Transverse colon (tissue), 4 donors: ENCODE measurements around the gene CELSR2. TPM values are rescaled to one million over a fixed set of nuclear protein-coding genes. Genes with fewer than 3 reads are reported as not detected.

ENCODE experiments used
- DNase-seq: peaks from one replicate; pipeline ENCODE4 v3.0.0-alpha.2; 2019
- H3K27ac ChIP-seq, 4 donors: fragments of 200-600 bp; sonication (generic); 2 replicates each; pipeline ENCODE4 v1.5.1; 2016 to 2018; ENCODE audit warnings: inconsistent platforms in 4 of 4
- H3K27me3 ChIP-seq: fragments of 200-600 bp; sonication (generic); 2 replicates; pipeline ENCODE4 v1.5.1; 2017; ENCODE audit warnings: inconsistent platforms
- H3K36me3 ChIP-seq, 4 donors: fragments of 200-600 bp; sonication (generic); 2 replicates each; pipeline ENCODE4 v1.5.1; 2017 to 2019; ENCODE audit warnings: inconsistent platforms in 4 of 4
- H3K4me1 ChIP-seq, 4 donors: fragments of 200-600 bp; sonication (generic); 2 replicates each; pipeline ENCODE4 v1.5.1; 2017 to 2020; ENCODE audit warnings: inconsistent platforms in 4 of 4
- H3K4me3 ChIP-seq, 4 donors: fragments of 200-600 bp; sonication (generic); 1 replicate in 1 of 4; 2 replicates in 3 of 4; pipeline versions ENCODE4 v1.5.1 to v1.6.1; 2017 to 2019; ENCODE audit warnings: inconsistent platforms in 4 of 4
- H3K9me3 ChIP-seq, 2 donors: fragments of 200-600 bp; sonication (generic); 2 replicates each; pipeline ENCODE4 v1.5.1; 2017 to 2019; ENCODE audit warnings: inconsistent platforms in 2 of 2
- EP300 ChIP-seq: sonication (generic); formaldehyde crosslinking; IDR thresholded peaks from one replicate; pipeline ENCODE4 v1.6.1; 2017; ENCODE audit warnings: antibody characterized with exemption, low read depth
- POLR2A ChIP-seq: fragments of 450-650 bp; IDR thresholded peaks from one replicate; pipeline ENCODE4 v1.6.1; 2016; ENCODE audit warnings: antibody characterized with exemption, mild to moderate bottlenecking, moderate library complexity
- POLR2AphosphoS5 ChIP-seq, 3 donors: sonication (generic); formaldehyde crosslinking; IDR thresholded peaks; one replicate each; pipeline ENCODE4 v1.6.1; 2016; ENCODE audit warnings: antibody characterized with exemption in 3 of 3
- WGBS, 2 donors: methylation state at CpG; one replicate each; pipeline ENCODE4 v1.1.5; 2018; ENCODE audit warnings: low coverage in 1 of 2; 5-methylcytosine and 5-hydroxymethylcytosine counted together
- in situ Hi-C, 4 donors: fragments of 200-750 bp; cut with MboI; loops; one replicate each; pipeline versions ENCODE4 v1.15.0 to v1.15.1; 2017; ENCODE audit warnings: low sequenced_read_pairs in 3 of 4, low pct_ligation_motif_present in 1 of 4, low pct_unique_long_range_greater_than_20kb in 1 of 4
- intact Hi-C: fragments of 100-400 bp; cut with DNase I; formaldehyde crosslinking; loops from one replicate; pipeline ENCODE4 v1.15.1; 2023; ENCODE audit warnings: low total_unique reads
- total RNA-seq, 4 donors: library from RNA; depleted of rRNA; stranded (reverse); fragments of >200 nt; gene quantifications; one replicate each; pipeline ENCODE4 v1.1.0, GENCODE V29; 2016
- TF ChIP-seq, protein P1 (sequence below), 5 experiments: fragments of 200-600 bp in 3 of 5; fragments of 450-650 bp in 2 of 5; sonication (generic) in 3 of 5; IDR thresholded peaks; 1 replicate in 2 of 5; 2 replicates in 3 of 5; pipeline ENCODE4 v1.5.1; 2016 to 2017; ENCODE audit warnings: antibody characterized with exemption in 5 of 5, inconsistent platforms in 3 of 5, mild to moderate bottlenecking in 2 of 5, moderate library complexity in 1 of 5

The CELSR2 gene
- total RNA-seq, 4 donors from 2014 or later, result 1.8 to 3.7 (median 3.2) TPM

DNA sequence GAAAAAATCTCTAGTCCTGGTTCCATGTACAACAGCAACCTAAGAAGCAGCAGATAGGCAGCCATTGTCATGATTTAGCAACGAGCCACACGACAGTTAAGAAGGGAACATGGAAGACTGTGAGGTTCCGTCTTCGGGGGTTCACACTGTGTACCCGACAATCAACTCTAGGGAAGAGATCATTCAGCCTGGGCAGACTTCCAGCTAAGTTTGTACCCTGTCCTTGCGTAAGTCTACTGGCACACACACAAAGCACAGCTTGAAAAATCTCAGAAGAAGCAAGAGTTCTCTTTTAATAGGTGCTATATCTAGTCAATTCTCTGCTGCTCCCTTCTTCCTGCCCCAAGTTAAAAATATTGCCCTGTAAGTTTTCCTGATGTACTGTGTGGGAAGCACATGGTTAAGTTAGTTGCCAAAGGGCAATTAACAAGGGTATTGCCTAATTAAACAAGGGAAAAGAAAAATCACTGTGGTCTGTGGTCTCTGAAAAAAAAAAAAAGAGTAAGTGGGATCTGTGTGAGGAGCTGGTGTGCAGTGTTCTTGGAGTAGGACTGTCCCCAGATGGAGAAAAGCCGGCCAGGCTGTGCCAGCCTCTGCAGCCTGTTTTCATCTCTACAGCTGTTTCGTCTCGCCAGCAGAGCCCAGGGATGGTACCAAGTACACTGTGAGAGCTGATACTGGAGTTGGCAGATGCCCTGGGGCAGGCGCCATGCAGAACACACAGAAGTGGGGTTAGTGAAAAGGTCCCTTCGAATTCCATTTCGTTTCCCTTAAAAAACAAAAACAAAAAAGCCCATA lies 63.8 kb downstream of the CELSR2 start:
- 77 to 79% methylated on average over 6 to 12 of the region's 12 CpGs for WGBS, 2 donors
- no peak overlapping the region for H3K4me3 ChIP-seq
- no peak for DNase-seq
- TF ChIP-seq, protein P1, sequence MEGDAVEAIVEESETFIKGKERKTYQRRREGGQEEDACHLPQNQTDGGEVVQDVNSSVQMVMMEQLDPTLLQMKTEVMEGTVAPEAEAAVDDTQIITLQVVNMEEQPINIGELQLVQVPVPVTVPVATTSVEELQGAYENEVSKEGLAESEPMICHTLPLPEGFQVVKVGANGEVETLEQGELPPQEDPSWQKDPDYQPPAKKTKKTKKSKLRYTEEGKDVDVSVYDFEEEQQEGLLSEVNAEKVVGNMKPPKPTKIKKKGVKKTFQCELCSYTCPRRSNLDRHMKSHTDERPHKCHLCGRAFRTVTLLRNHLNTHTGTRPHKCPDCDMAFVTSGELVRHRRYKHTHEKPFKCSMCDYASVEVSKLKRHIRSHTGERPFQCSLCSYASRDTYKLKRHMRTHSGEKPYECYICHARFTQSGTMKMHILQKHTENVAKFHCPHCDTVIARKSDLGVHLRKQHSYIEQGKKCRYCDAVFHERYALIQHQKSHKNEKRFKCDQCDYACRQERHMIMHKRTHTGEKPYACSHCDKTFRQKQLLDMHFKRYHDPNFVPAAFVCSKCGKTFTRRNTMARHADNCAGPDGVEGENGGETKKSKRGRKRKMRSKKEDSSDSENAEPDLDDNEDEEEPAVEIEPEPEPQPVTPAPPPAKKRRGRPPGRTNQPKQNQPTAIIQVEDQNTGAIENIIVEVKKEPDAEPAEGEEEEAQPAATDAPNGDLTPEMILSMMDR (IDR thresholded peaks at IDR 0.05), result no peak
- TF ChIP-seq EP300 (no peak), POLR2A (no peak), POLR2AphosphoS5 (IDR thresholded peaks at IDR 0.05) (no peak)
- no peak overlapping the region for H3K27ac ChIP-seq
- in situ Hi-C loops, result no loop called here
- intact Hi-C loops, result no loop called here
- peaks cover 0 to 30% (median 8%) of the 10 kb centered on the region in 4 donors for H3K36me3 ChIP-seq
- no peaks in the 10 kb centered on the region for H3K4me1 ChIP-seq
- no peaks in the 10 kb centered on the region for H3K27me3 ChIP-seq
- no peaks in the 10 kb centered on the region for H3K9me3 ChIP-seq

DNA sequence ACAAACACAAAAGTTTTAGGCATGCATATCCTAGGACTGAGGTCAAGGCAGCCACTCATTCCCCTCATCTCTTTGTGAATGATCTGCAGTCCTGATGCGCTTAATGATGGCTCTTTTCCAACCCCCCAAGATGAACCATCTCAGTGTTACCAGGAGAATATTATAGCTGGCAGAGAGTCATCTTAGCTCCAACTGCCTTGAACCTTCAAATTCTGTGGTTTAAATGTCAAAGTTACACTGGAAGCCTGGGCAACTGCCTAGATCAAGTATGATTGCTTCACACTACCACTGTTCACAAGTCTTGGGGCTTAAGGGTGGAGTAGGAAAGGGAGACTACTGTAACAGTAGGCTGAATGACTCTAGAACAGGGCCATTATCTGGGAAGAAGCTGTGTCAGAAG lies 65.5 kb downstream of the CELSR2 start:
- H3K4me1 ChIP-seq, result no peaks in the 10 kb centered on the region
- intact Hi-C loops, result no loop called here
- in situ Hi-C loops, result no loop called here

DNA sequence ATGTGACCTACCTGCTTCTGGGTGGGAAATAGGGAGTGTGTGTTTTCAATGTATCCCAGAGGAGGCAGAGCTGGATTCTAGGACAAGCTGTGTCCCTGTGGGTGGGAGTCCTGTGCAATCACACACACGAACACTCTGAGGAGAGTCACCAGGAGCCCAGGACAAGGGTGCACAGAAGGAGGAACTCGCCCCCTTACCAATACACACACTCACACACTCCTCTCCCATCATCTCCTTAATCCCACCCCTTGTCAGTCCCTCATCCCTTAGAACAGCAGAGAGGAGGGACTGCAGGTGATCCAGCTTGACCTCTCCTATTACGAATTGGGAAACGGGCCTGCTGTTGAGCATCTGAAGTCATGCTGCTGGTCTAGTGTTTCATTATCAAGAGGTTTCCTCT lies 65.9 kb downstream of the CELSR2 start:
- intact Hi-C loops (no loop called here), in situ Hi-C loops (no loop called here)
- no peak for DNase-seq
- no peaks in the 10 kb centered on the region for H3K4me1 ChIP-seq
- no peak overlapping the region for H3K27ac ChIP-seq
- 88% methylated on average over 4 of the region's 4 CpGs; no CpG with 5 or more reads in 1 of the 2 donors for WGBS, 2 donors
- TF ChIP-seq POLR2A (no peak), POLR2AphosphoS5 (IDR thresholded peaks at IDR 0.05) (no peak), EP300 (no peak)
- TF ChIP-seq, protein P1 (IDR thresholded peaks at IDR 0.05), result no peak
- no peaks in the 10 kb centered on the region for H3K9me3 ChIP-seq
- no peaks in the 10 kb centered on the region for H3K27me3 ChIP-seq
- H3K36me3 ChIP-seq, result peaks cover 0 to 37% (median 12%) of the 10 kb centered on the region in 4 donors
- no peak overlapping the region for H3K4me3 ChIP-seq

More for the DNA sequence above, 65.5 kb downstream of the CELSR2 start:
- H3K27ac ChIP-seq, result no peak overlapping the region
- no peak for TF ChIP-seq POLR2A
- TF ChIP-seq EP300, result no peak
- TF ChIP-seq, protein P1 (IDR thresholded peaks at IDR 0.05), result no peak
- TF ChIP-seq POLR2AphosphoS5 (IDR thresholded peaks at IDR 0.05), result no peak
- no peak for DNase-seq
- H3K4me3 ChIP-seq, result no peak overlapping the region
- no peaks in the 10 kb centered on the region for H3K27me3 ChIP-seq
- H3K36me3 ChIP-seq, result peaks cover 0 to 32% (median 10%) of the 10 kb centered on the region in 4 donors
- H3K9me3 ChIP-seq, result no peaks in the 10 kb centered on the region
- WGBS, 2 donors, result 97 to 100% methylated on average over 1 of the region's 1 CpG

DNA sequence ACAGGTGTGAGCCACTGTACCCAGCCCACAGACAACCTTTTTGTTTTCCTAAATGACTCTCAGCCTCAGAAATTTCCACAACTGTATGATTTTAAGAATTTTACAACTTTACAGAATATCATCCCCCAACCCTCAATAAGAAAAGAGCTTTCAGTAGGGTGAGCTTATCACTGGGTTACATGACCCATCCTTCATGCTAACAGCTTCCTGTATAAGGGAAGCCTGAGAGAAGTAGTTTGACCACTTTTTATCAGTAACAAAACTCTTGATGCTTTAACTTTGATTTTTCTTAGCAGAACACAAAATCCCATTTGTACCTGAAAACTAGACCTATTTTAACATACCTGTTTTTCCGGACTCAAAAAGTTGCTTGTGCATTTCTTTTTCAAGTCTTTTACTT lies 67.2 kb downstream of the CELSR2 start:
- DNase-seq, result no peak
- TF ChIP-seq POLR2AphosphoS5 (IDR thresholded peaks at IDR 0.05) (no peak), EP300 (no peak), POLR2A (no peak)
- TF ChIP-seq, protein P1 (IDR thresholded peaks at IDR 0.05), result no peak
- WGBS, 2 donors, result 83 to 87% methylated on average over 1 of the region's 1 CpG
- Histone ChIP-seq H3K4me1 (no peaks in the 10 kb centered on the region), H3K9me3 (no peaks in the 10 kb centered on the region), H3K27me3 (no peaks in the 10 kb centered on the region), H3K36me3 (peaks cover 0 to 46% (median 17%) of the 10 kb centered on the region in 4 donors), H3K27ac (no peak overlapping the region), H3K4me3 (no peak overlapping the region)
- in situ Hi-C loops, result no loop called here
- intact Hi-C loops, result no loop called here
